Adrenal gland (tissue), 12 donors: ENCODE measurements around the gene CEBPG. TPM values are rescaled to one million over a fixed set of nuclear protein-coding genes. Genes with fewer than 3 reads are reported as not detected.
A peak's percentile ranks its signal among the peaks of the same experiment; 100 is the strongest.

Source experiments
- DNase-seq, 7 donors: peaks; one replicate each; pipeline ENCODE4 v3.0.0-alpha.2; 2019 to 2020
- H3K27ac ChIP-seq, 5 donors: fragments of 200-600 bp; sonication (generic) in 4 of 5; 1 replicate in 3 of 5; 2 replicates in 2 of 5; pipeline versions ENCODE4 v1.5.1 to v1.8.0; 2016 to 2020; ENCODE audit warnings: mild to moderate bottlenecking in 1 of 5
- H3K27me3 ChIP-seq: fragments of 200-600 bp; 2 replicates; pipeline ENCODE4 v1.8.0; 2021
- H3K36me3 ChIP-seq, 2 donors: fragments of 200-600 bp; replicated peaks in 1 of 2; 1 replicate in 1 of 2; 2 replicates in 1 of 2; pipeline versions ENCODE4 v1.5.1 to v1.8.0; 2018 to 2022
- H3K4me1 ChIP-seq, 2 donors: fragments of 200-600 bp; replicated peaks in 1 of 2; 1 replicate in 1 of 2; 2 replicates in 1 of 2; pipeline versions ENCODE4 v1.5.1 to v1.8.0; 2018 to 2021
- H3K4me3 ChIP-seq, 4 donors: fragments of 200-600 bp; sonication (generic) in 3 of 4; one replicate each; pipeline ENCODE4 v1.5.1; 2016 to 2018
- H3K9me3 ChIP-seq, 3 donors: fragments of 200-600 bp; sonication (generic) in 1 of 3; replicated peaks in 1 of 3; 1 replicate in 2 of 3; 2 replicates in 1 of 3; pipeline versions ENCODE4 v1.5.1 to v1.8.0; 2016 to 2021
- POLR2A ChIP-seq, 2 donors: fragments of 450-650 bp; IDR thresholded peaks; one replicate each; pipeline ENCODE4 v1.6.1; 2017; ENCODE audit warnings: antibody characterized with exemption in 2 of 2, mild to moderate bottlenecking in 2 of 2, moderate library complexity in 1 of 2
- WGBS, 4 donors: extraction: QIAGEN DNeasy Blood & Tissue Kit in 2 of 4; methylation state at CpG; one replicate each; pipeline versions ENCODE4 v1.1.5 to v1.1.7; 2013 to 2017; 5-methylcytosine and 5-hydroxymethylcytosine counted together
- intact Hi-C, 2 donors: fragments of 100-400 bp; cut with DNase I; formaldehyde crosslinking; loops; one replicate each; pipeline versions ENCODE4 v1.14.1 to v1.15.0; 2022 to 2023
- polyA plus RNA-seq, 3 donors: library from polyadenylated mRNA; stranded (reverse); fragments of 200-250 nt in 2 of 3; fragments of 350-450 nt in 1 of 3; fragmentation: Illumina TruSeq in 1 of 3; extraction: RNeasy Lipid Tissue Mini Kit (QIAGEN cat#74804) in 1 of 3; gene quantifications; one replicate each; pipeline ENCODE4 v1.2.3, GENCODE V29; 2013 to 2014
- total RNA-seq, 9 donors: library from RNA; depleted of rRNA in 4 of 9; stranded (reverse); fragments of >200 nt in 4 of 9; fragments of 120-200 nt in 1 of 9; fragmentation: NEBNext Ultra II Directional in 1 of 9; extraction: Animal tissue kit (Norgen Biotek cat#: 25700) in 1 of 9; gene quantifications; one replicate each; pipeline versions ENCODE4 v1.1.0 to v1.2.4, GENCODE V29; 2013 to 2023
- TF ChIP-seq, protein P1 (sequence below), 6 experiments: fragments of 450-650 bp in 4 of 6; fragments of 200-600 bp in 2 of 6; sonication (generic) in 1 of 6; IDR thresholded peaks; 1 replicate in 5 of 6; 2 replicates in 1 of 6; pipeline versions ENCODE4 v1.5.1 to v1.8.0; 2016 to 2021; ENCODE audit warnings: antibody characterized with exemption in 6 of 6, mild to moderate bottlenecking in 2 of 6, moderate library complexity in 1 of 6
- donor health status: healthy with polysubstance abuse.
- donor health status: Bipolar disorder and iron deficiency.
- donor health status: DM: yes; HTN: yes; CAD: no.
- donor health status: DM: no; HTN: no; CAD: no.
- donor health status: DM: no; HTN: no; CAD: no.
- donor health status: DM: yes; HTN: yes; CAD: no.

The CEBPG gene
- total and polyA plus RNA-seq, 12 donors: 8.9 to 21.9 (median 10.7) TPM

DNA sequence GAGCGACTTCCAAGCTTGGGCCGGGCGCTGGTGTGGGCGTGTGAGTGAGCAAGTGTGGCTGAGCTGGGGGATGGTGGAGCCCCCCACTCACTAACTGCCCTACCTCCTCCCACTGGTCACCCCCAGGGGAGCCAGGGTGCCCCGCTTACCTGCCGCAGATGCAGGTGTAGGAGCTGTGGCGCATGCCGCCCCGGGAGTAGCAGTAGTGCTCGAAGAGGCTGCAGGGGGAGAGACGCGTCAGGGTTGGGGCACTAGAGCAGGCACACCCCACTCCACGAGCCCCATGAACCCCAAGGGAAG is 39.9 kb downstream of the CEBPG start:
- intact Hi-C loops: no loop called here
- 93 to 100% (median 96%) methylated on average over 4 to 13 of the region's 13 CpGs for WGBS, 4 donors
- H3K36me3 ChIP-seq: no peaks in the 10 kb centered on the region
- H3K9me3 ChIP-seq: no peaks in the 10 kb centered on the region
- no peaks in the 10 kb centered on the region for H3K4me1 ChIP-seq
- no peak for DNase-seq
- H3K27ac ChIP-seq: no peak overlapping the region
- H3K27me3 ChIP-seq: no peaks in the 10 kb centered on the region
- TF ChIP-seq, protein P1, sequence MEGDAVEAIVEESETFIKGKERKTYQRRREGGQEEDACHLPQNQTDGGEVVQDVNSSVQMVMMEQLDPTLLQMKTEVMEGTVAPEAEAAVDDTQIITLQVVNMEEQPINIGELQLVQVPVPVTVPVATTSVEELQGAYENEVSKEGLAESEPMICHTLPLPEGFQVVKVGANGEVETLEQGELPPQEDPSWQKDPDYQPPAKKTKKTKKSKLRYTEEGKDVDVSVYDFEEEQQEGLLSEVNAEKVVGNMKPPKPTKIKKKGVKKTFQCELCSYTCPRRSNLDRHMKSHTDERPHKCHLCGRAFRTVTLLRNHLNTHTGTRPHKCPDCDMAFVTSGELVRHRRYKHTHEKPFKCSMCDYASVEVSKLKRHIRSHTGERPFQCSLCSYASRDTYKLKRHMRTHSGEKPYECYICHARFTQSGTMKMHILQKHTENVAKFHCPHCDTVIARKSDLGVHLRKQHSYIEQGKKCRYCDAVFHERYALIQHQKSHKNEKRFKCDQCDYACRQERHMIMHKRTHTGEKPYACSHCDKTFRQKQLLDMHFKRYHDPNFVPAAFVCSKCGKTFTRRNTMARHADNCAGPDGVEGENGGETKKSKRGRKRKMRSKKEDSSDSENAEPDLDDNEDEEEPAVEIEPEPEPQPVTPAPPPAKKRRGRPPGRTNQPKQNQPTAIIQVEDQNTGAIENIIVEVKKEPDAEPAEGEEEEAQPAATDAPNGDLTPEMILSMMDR (IDR thresholded peaks at IDR 0.05): no peak
- TF ChIP-seq POLR2A (IDR thresholded peaks at IDR 0.05): no peak
- no peak overlapping the region for H3K4me3 ChIP-seq

DNA sequence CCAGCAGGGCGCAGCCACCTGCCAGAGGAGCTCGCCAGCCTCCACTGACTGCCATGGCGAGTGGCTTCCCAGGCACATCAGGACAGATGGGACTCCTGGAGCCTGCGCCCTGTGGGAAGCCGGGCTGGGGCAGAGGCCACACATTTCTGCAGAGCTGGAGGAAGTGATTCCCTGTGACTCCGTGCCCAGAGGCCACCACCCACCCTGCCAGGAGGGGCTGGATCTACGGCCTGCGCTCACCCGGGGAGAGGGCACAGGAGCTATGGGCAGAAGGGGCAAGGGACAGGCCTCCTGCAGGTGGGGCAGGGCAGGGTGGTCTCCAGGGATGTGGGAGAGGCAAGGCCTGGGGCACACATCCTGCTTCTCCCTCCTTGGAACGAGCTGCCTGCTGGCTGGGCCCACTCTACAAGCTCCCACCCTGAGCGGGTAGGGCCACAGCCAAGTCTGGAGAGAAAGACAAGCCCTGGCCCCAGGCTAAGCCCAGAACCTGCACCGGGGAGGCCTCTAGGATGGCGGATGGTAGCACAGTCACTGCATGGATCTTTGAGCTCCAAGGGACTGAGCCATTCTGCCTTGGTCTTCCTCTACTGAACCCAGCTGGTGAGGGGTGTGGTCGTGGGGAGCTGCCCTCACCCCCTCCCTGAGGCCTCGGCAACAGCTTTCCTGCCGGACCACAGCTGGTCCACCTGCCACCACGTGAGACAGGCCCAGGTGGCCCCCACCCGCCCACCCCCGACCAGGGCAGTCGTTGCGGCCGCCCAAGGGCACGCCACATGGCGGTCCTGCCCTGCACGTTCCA is 40.6 kb downstream of the CEBPG start:
- Histone ChIP-seq H3K4me3 (no peak overlapping the region), H3K4me1 (no peaks in the 10 kb centered on the region), H3K27ac (no peak overlapping the region), H3K27me3 (no peaks in the 10 kb centered on the region), H3K9me3 (no peaks in the 10 kb centered on the region), H3K36me3 (no peaks in the 10 kb centered on the region)
- 86 to 94% (median 88%) methylated on average over 3 to 25 of the region's 25 CpGs for WGBS, 4 donors
- TF ChIP-seq POLR2A (IDR thresholded peaks at IDR 0.05): no peak
- intact Hi-C loops: no loop called here
- no peak for DNase-seq

GRCh38 chr19:33414667-33415605 is 41.4 kb downstream of the CEBPG start:
- intact Hi-C loops: no loop called here
- Histone ChIP-seq H3K4me1 (no peaks in the 10 kb centered on the region), H3K36me3 (no peaks in the 10 kb centered on the region), H3K27me3 (no peaks in the 10 kb centered on the region), H3K9me3 (no peaks in the 10 kb centered on the region), H3K27ac (no peak overlapping the region), H3K4me3 (no peak overlapping the region)
- no peak for TF ChIP-seq POLR2A (IDR thresholded peaks at IDR 0.05)
- TF ChIP-seq, protein P1 (IDR thresholded peaks at IDR 0.05): no peak
- DNase-seq: no peak
- 87 to 92% (median 90%) methylated on average over 19 to 32 of the region's 32 CpGs for WGBS, 4 donors

GRCh38 chr19:33416307-33417215 is 43.1 kb downstream of the CEBPG start:
- Histone ChIP-seq H3K36me3 (no peaks in the 10 kb centered on the region), H3K27ac (no peak overlapping the region), H3K27me3 (no peaks in the 10 kb centered on the region), H3K9me3 (no peaks in the 10 kb centered on the region), H3K4me3 (no peak overlapping the region), H3K4me1 (no peaks in the 10 kb centered on the region)
- intact Hi-C loops: no loop called here
- TF ChIP-seq POLR2A (IDR thresholded peaks at IDR 0.05): no peak
- TF ChIP-seq, protein P1 (IDR thresholded peaks at IDR 0.05): peak; percentile 14 to 63 (median 42)
- peak in 6 of 7 donors; percentile 44 to 83 (median 60) for DNase-seq
- 47 to 49% (median 49%) methylated on average over 18 to 27 of the region's 27 CpGs for WGBS, 4 donors
